Lung (tissue), 12 donors: ENCODE measurements around the gene LTBP3. TPM values are rescaled to one million over a fixed set of nuclear protein-coding genes. Genes with fewer than 3 reads are reported as not detected.

Experiments
- ATAC-seq: fragments of 200-7000 bp; cut with Tn5 transposase; one replicate; pipeline ENCODE4 v1.9.1; 2020; ENCODE audit warnings: moderate number of reproducible peaks; ENCODE audit not compliant: insufficient read depth, low FRiP score
- DNase-seq, 3 donors: peaks; one replicate each; pipeline ENCODE4 v3.0.0-alpha.2; 2013 to 2017
- H3K27ac ChIP-seq, 2 donors: one replicate each; pipeline ENCODE4 v1.5.1; 2013; ENCODE audit warnings: mild to moderate bottlenecking in 2 of 2, moderate library complexity in 2 of 2, control low read depth in 1 of 2, inconsistent platforms in 1 of 2, low read depth in 1 of 2, low read length in 1 of 2
- H3K27me3 ChIP-seq, 3 donors: one replicate each; pipeline ENCODE4 v1.5.1; 2013; ENCODE audit warnings: low read length in 2 of 3; ENCODE audit not compliant: control insufficient read depth in 3 of 3, insufficient read depth in 3 of 3
- H3K36me3 ChIP-seq, 4 donors: one replicate each; pipeline ENCODE4 v1.5.1; 2013; ENCODE audit warnings: low read length in 4 of 4, mild to moderate bottlenecking in 1 of 4, moderate library complexity in 1 of 4; ENCODE audit not compliant: control insufficient read depth in 4 of 4, insufficient read depth in 4 of 4
- H3K4me1 ChIP-seq, 5 donors: one replicate each; pipeline ENCODE4 v1.5.1; 2013; ENCODE audit warnings: low read length in 5 of 5, mild to moderate bottlenecking in 2 of 5, moderate library complexity in 1 of 5; ENCODE audit not compliant: control insufficient read depth in 5 of 5, insufficient read depth in 5 of 5
- H3K4me3 ChIP-seq: one replicate; pipeline ENCODE4 v1.5.1; 2013; ENCODE audit warnings: mild to moderate bottlenecking, control low read depth, moderate library complexity
- H3K9ac ChIP-seq, 2 donors: one replicate each; pipeline ENCODE4 v1.5.1; 2013; ENCODE audit warnings: low read length in 2 of 2, control low read depth in 1 of 2; ENCODE audit not compliant: insufficient read depth in 1 of 2
- H3K9me3 ChIP-seq, 4 donors: one replicate each; pipeline ENCODE4 v1.5.1; 2013; ENCODE audit warnings: low read length in 3 of 4, mild to moderate bottlenecking in 1 of 4, moderate library complexity in 1 of 4; ENCODE audit not compliant: control insufficient read depth in 4 of 4, insufficient read depth in 3 of 4
- WGBS, 2 donors: extraction: QIAGEN DNeasy Blood & Tissue Kit; methylation state at CpG; one replicate each; pipeline ENCODE4 v1.1.7; 2013; 5-methylcytosine and 5-hydroxymethylcytosine counted together
- polyA plus RNA-seq, 2 donors: library from polyadenylated mRNA; stranded (reverse); fragments of 200-250 nt; gene quantifications; one replicate each; pipeline ENCODE4 v1.2.1, GENCODE V29; 2013
- total RNA-seq, 2 donors: library from RNA; depleted of rRNA in 1 of 2; stranded (reverse); fragments of >200 nt in 1 of 2; gene quantifications; one replicate each; pipeline ENCODE4 v1.2.1, GENCODE V29; 2014 to 2021
- TF ChIP-seq, protein P1 (sequence below): IDR thresholded peaks from 2 replicates; pipeline ENCODE4 v1.5.1; 2012; ENCODE audit warnings: mild to moderate bottlenecking; ENCODE audit errors: control extremely low read depth, extremely low read depth
- donor health status: control.
- donor health status: control.
- donor health status: Bipolar disorder and iron deficiency.
- donor health status: healthy.
- donor health status: DM: yes; HTN: yes; CAD: no.

Gene LTBP3
- total and polyA plus RNA-seq, 4 donors, result 39.1 to 111 (median 73.4) TPM

DNA sequence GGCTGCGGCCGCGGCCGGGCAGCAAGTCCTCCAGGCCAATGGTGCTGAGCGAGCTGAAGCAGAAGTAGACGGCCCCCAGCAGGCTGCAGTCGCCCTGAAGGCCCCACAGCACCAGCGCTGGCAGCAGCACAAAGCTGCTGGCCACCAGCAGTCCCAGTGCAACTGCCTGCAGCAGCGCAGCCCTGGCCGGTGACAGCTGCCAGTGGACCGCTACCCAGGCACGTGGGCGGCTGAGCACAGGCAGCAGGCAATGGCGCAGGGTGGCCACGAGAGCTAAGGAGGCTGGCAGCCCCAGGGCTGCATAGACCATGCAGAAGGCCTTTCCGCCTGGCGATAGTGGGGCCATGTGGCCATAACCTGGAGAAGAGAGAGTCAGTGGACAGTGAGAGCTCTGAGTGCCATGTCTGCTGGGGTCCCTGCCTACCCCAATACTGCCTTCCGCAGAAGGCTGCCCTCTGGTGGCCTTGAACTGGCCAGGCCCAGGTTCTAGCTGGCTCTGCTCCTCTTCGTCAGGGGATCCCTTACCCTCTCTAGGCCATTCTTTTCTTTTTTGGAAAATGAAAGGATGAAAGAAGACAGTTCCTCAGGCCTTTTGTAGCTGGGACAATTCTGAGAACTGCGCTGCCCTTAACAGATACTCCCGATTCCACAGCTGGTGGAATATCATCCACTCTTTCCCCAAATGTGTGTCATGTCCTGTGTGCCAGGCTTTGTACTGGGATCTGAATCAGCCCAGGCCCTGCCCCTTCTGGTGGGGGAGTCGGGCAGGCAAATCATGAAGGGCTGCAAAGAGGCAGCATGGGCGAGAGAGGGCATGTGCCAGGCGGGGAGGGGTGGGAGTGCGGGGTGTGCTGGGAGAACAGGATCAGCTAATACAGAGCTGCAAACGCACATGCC is 35.6 kb upstream of the LTBP3 start:
- no peak overlapping the region for H3K9ac ChIP-seq
- ATAC-seq, result no peak
- TF ChIP-seq, protein P1, sequence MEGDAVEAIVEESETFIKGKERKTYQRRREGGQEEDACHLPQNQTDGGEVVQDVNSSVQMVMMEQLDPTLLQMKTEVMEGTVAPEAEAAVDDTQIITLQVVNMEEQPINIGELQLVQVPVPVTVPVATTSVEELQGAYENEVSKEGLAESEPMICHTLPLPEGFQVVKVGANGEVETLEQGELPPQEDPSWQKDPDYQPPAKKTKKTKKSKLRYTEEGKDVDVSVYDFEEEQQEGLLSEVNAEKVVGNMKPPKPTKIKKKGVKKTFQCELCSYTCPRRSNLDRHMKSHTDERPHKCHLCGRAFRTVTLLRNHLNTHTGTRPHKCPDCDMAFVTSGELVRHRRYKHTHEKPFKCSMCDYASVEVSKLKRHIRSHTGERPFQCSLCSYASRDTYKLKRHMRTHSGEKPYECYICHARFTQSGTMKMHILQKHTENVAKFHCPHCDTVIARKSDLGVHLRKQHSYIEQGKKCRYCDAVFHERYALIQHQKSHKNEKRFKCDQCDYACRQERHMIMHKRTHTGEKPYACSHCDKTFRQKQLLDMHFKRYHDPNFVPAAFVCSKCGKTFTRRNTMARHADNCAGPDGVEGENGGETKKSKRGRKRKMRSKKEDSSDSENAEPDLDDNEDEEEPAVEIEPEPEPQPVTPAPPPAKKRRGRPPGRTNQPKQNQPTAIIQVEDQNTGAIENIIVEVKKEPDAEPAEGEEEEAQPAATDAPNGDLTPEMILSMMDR, result peak; percentile 22
- no peak overlapping the region for H3K27ac ChIP-seq
- WGBS, 2 donors, result 84 to 87% methylated on average over 26 of the region's 26 CpGs
- DNase-seq, result no peak
- no peaks in the 10 kb centered on the region for H3K27me3 ChIP-seq
- H3K36me3 ChIP-seq, result peaks cover 3 to 29% (median 11%) of the 10 kb centered on the region in 4 donors
- H3K9me3 ChIP-seq, result no peaks in the 10 kb centered on the region
- H3K4me1 ChIP-seq, result peaks cover 0 to 11% (median 0%) of the 10 kb centered on the region in 5 donors
- no peak overlapping the region for H3K4me3 ChIP-seq

DNA sequence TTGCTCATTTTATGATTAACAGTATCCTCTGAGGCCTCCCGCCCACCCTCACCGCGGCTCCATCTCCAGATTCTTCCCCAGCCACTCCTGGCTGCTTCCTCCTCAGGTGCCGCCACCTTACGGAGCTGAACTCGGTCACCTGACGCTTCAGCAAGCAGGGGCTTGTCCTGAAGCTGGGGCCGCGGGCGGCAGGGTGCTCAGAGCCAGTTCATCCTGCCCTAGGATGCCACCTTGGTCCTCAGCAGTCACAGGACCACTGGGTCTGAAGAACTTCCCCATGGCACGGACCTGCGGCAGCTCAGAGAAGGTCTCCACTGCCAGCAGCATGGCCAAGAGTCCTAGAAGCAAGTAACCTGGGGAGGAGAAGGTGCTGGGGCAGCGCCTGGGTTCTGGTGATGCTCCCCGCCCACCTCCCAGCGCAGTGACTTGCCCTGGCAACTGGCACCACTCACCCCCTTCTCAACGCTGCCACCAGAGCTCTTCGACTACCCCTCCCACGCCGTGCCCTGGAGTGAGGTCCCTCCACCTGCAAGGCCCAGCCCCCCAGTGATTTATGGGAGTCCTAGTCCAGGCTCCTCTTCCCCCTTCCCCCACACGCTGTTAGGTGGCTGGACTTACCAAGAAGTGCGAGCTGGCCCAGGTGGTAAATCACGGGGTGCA is 34.8 kb upstream of the LTBP3 start:
- TF ChIP-seq, protein P1, result no peak
- H3K27ac ChIP-seq, result no peak overlapping the region
- WGBS, 2 donors, result 87 to 89% methylated on average over 22 of the region's 22 CpGs
- no peaks in the 10 kb centered on the region for H3K27me3 ChIP-seq
- ATAC-seq (no peak), DNase-seq (no peak)
- H3K36me3 ChIP-seq, result peaks cover 2 to 21% (median 7%) of the 10 kb centered on the region in 4 donors
- no peak overlapping the region for H3K4me3 ChIP-seq
- H3K9ac ChIP-seq, result no peak overlapping the region
- no peaks in the 10 kb centered on the region for H3K9me3 ChIP-seq
- H3K4me1 ChIP-seq, result peaks cover 0 to 11% (median 0%) of the 10 kb centered on the region in 5 donors

DNA sequence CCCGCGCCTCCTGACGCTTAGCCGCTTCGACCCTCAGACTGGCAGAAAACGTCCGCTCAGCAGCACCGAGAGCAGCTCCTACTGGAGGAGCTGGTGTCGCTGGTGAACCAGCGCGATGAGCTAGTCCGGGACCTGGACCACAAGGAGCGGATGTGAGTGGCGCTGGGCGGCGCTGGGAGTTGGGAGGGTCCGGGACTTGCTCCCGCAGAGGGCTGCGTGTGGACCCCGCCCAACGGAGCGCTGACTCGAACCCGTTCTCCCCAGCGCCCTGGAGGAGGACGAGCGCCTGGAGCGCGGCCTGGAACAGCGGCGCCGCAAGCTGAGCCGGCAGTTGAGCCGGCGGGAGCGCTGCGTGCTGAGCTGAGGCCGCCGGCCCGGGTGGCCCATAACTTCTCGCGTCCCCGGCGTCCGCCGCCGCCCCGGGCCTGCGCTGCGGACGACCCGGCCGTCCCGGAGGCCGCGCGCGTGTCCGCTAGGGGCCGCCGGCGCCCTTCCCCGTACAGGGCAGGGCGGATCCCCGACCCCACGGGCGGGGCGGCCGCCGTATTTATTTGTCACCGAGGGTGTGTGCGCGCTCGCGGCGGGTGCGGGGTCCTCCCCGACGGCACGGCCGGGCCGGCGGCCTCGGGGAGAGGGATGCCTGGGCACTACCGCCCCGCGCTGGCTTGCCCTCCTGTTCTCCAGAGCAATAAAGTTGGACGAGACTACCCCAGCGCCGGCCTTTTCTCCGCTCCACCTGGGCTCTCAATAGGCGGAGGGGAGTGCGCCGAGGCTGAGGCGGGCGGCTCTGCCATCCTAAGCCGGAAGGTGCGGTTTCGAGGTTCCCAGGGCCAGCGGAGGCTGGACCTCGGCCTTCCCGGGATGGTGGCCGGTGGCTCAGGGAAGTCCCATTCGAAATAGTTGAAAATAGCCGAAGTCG is 34.0 kb upstream of the LTBP3 start:
- TF ChIP-seq, protein P1, result no peak
- no peak overlapping the region for H3K4me3 ChIP-seq
- no peaks in the 10 kb centered on the region for H3K27me3 ChIP-seq
- H3K9ac ChIP-seq, result no peak overlapping the region
- DNase-seq (peak; percentile 65 to 73 (median 70)), ATAC-seq (no peak)
- H3K4me1 ChIP-seq, result peaks cover 0 to 11% (median 0%) of the 10 kb centered on the region in 5 donors
- 55 to 66% methylated on average over 94 to 106 of the region's 106 CpGs for WGBS, 2 donors
- H3K36me3 ChIP-seq, result peaks cover 0 to 18% (median 6%) of the 10 kb centered on the region in 4 donors
- H3K9me3 ChIP-seq, result no peaks in the 10 kb centered on the region
- H3K27ac ChIP-seq, result peak overlapping the region; percentile 48 to 55
